Measurements from ENCODE around the gene BAK1.

- TF ChIP-seq POLR2AphosphoS5 (IDR thresholded peaks at IDR 0.05) (no peak), CTCF (IDR thresholded peaks at IDR 0.05) (no peak)
Observed at GRCh38 chr6:33600761-33601160, 20.7 kb upstream of the BAK1 start.

All from upper lobe of left lung (tissue), 4 donors.